Stomach smooth muscle (tissue), 2 donors: ENCODE measurements around the gene TDRD6.
"Not testable (repeated sequence)": the region's sequence is repeated elsewhere in the genome, so short reads cannot be mapped to it uniquely, and the experiment has no call there.

ENCODE experiments used
- H3K27ac ChIP-seq: one replicate; pipeline ENCODE4 v1.7.0; 2013; ENCODE audit warnings: mild to moderate bottlenecking, low read length, inconsistent platforms
- H3K27me3 ChIP-seq, 2 donors: one replicate each; pipeline ENCODE4 v1.7.0; 2013; ENCODE audit warnings: low read length in 2 of 2; ENCODE audit not compliant: insufficient read depth in 2 of 2, control insufficient read depth in 1 of 2
- H3K36me3 ChIP-seq, 2 donors: one replicate each; pipeline ENCODE4 v1.7.0; 2013; ENCODE audit warnings: low read length in 2 of 2; ENCODE audit not compliant: control insufficient read depth in 2 of 2, insufficient read depth in 2 of 2
- H3K4me1 ChIP-seq: one replicate; pipeline ENCODE4 v1.7.0; 2013; ENCODE audit warnings: low read length; ENCODE audit not compliant: control insufficient read depth, insufficient read depth
- H3K4me3 ChIP-seq, 2 donors: one replicate each; pipeline ENCODE4 v1.7.0; 2013; ENCODE audit warnings: low read length in 2 of 2
- H3K9ac ChIP-seq, 2 donors: one replicate each; pipeline ENCODE4 v1.7.0; 2013; ENCODE audit warnings: low read length in 2 of 2, mild to moderate bottlenecking in 1 of 2
- H3K9me3 ChIP-seq, 2 donors: one replicate each; pipeline ENCODE4 v1.7.0; 2013; ENCODE audit warnings: low read length in 2 of 2; ENCODE audit not compliant: control insufficient read depth in 2 of 2
- donor health status: healthy.
- donor health status: Pancreatic carcinoma.

The TDRD6 gene

GRCh38 chr6:46744159-46744725, 56.6 kb downstream of the TDRD6 start:
- H3K9ac ChIP-seq, H3K27me3 ChIP-seq, H3K4me3 ChIP-seq, H3K4me1 ChIP-seq, H3K36me3 ChIP-seq, H3K9me3 ChIP-seq, H3K27ac ChIP-seq: not testable (repeated sequence)

DNA sequence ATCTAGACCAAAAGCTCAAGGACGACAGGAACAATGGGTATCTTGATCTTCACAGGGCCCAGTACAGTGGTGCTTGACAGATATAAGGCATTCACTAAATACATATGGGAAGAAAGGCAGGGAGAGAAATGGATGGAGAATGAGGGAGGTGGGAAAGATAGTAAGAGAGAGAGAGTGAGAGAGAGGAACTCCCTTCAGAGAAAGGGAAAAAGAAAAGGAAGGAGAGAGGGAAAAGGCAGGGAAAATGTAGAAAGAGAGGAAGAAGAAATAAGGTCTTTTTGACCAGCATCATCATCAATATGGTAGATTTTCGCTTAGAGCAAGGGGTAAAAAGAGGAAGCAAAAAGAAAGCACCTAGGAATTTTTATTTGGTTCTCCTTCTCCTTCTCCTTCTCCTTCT, 58.3 kb downstream of the TDRD6 start:
- no peak overlapping the region for H3K27ac ChIP-seq
- H3K36me3 ChIP-seq: no peaks in the 10 kb centered on the region
- H3K9me3 ChIP-seq: no peaks in the 10 kb centered on the region
- no peaks in the 10 kb centered on the region for H3K4me1 ChIP-seq
- H3K27me3 ChIP-seq: no peaks in the 10 kb centered on the region
- no peak overlapping the region for H3K4me3 ChIP-seq
- no peak overlapping the region for H3K9ac ChIP-seq

- no peaks in the 10 kb centered on the region for H3K9me3 ChIP-seq
- no peaks in the 10 kb centered on the region for H3K4me1 ChIP-seq
- H3K9ac ChIP-seq: no peak within 1 kb of the TSS
- H3K36me3 ChIP-seq: no peaks in the 10 kb centered on the region
- H3K27ac ChIP-seq: no peak within 1 kb of the TSS
- no peaks in the 10 kb centered on the region for H3K27me3 ChIP-seq
- no peak within 1 kb of the TSS for H3K4me3 ChIP-seq
Measured at GRCh38 chr6:46746696-46747095, 59.0 kb downstream of the TDRD6 start, which contains the start of gene ANKRD66. Gene ANKRD66, plus strand, starts transcription at chr6:46746933. Its CDS starts 5,016 bp downstream, at chr6:46751949.

- no peaks in the 10 kb centered on the region for H3K4me1 ChIP-seq
- H3K27ac ChIP-seq: no peak overlapping the region
- H3K9me3 ChIP-seq: no peaks in the 10 kb centered on the region
- H3K4me3 ChIP-seq: no peak overlapping the region
- no peak overlapping the region for H3K9ac ChIP-seq
- peaks cover 0 to 2% of the 10 kb centered on the region in 2 donors for H3K27me3 ChIP-seq
- H3K36me3 ChIP-seq: no peaks in the 10 kb centered on the region
Measured at GRCh38 chr6:46748940-46749503, 61.3 kb downstream of the TDRD6 start.

DNA sequence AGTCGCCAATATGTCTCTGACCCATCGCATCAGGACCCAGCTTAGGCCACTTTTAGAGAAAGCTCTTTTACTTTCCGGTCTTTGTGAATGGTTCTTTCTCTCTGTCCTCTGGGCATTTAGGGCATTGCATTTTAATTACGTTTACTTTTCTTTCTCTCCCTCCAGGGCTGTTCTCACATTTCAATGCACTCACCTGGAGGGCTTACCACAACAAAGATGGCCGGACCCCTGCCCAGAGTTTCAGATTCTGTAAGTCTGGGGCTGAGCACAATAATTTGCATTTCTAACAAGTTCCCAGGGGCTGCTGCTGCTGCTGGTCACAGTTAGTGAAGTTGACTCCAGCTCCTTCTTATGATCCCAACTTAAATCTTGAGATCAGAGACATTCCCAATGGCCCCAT, 62.0 kb downstream of the TDRD6 start:
- Histone ChIP-seq H3K4me1 (no peaks in the 10 kb centered on the region), H3K27me3 (peaks cover 0 to 2% of the 10 kb centered on the region in 2 donors), H3K9me3 (no peaks in the 10 kb centered on the region), H3K4me3 (no peak overlapping the region), H3K27ac (no peak overlapping the region), H3K36me3 (no peaks in the 10 kb centered on the region), H3K9ac (no peak overlapping the region)

- Histone ChIP-seq H3K4me3 (no peak overlapping the region), H3K9me3 (no peaks in the 10 kb centered on the region), H3K4me1 (no peaks in the 10 kb centered on the region), H3K36me3 (no peaks in the 10 kb centered on the region), H3K27ac (no peak overlapping the region), H3K27me3 (peaks cover 0 to 2% of the 10 kb centered on the region in 2 donors), H3K9ac (no peak overlapping the region)
Measured at GRCh38 chr6:46751658-46752057, 64.0 kb downstream of the TDRD6 start.
